ENCODE data around the gene THBS3. TPM values are rescaled to one million over a fixed set of nuclear protein-coding genes. Genes with fewer than 3 reads are reported as not detected.
"Not testable (repeated sequence)": the region's sequence is repeated elsewhere in the genome, so short reads cannot be mapped to it uniquely, and the experiment has no call there.

THBS3 gene
- total and polyA plus RNA-seq, 9 of the 15 experiments (the other 6 are each of a cell fraction or from before 2014, with no cell fraction given), result 0.59 to 8.3 (median 3.2) TPM

- peaks cover 15% of the 10 kb centered on the region for H3K79me2 ChIP-seq (ENCODE audit: control insufficient read depth, insufficient read depth, low read length)
- H3K4me1 ChIP-seq (replicated peaks in 1 of 2; ENCODE audit: control insufficient read depth in 2 of 2, insufficient read depth in 2 of 2, low read length in 2 of 2), result peaks cover 13 to 21% of the 10 kb centered on the region in 2 experiments; a peak in 4 of 5 replicates
- no peak overlapping the region for H3K9ac ChIP-seq (ENCODE audit: insufficient read depth in 1 of 2, low read depth in 2 of 2, low read length in 2 of 2)
- no TSS peak for BruUV-seq (replicated peaks)
- POLR2A ChIA-PET, result interaction anchor here (0.8 to 1.4 kb wide), 6 partner anchors 10 to 106 kb away, joined by 3 to 9 read pairs (median 4); no protein-coding TSS in a partner anchor
- in situ Hi-C loops (cut with MboI), result loop anchor here (5.0 kb wide), 1 partner anchor 76 kb away; no protein-coding TSS in a partner anchor
- peaks cover 35% of the 10 kb centered on the region for H3K36me3 ChIP-seq (ENCODE audit: control insufficient read depth, insufficient read depth, low read length)
- peak; percentile 40 for TF ChIP-seq POLR2B (IDR thresholded peaks at IDR 0.05; ENCODE audit: low read depth, partially characterized antibody)
- peak; percentile 26; the same call in 1 of the 2 replicates for TF ChIP-seq SUPT5H (IDR thresholded peaks at IDR 0.05)
- no peak for TF ChIP-seq CTBP1 (IDR thresholded peaks at IDR 0.05; ENCODE audit: borderline replicate concordance)
- H3K27ac ChIP-seq (ENCODE audit: extremely low read depth, low read depth, low read length), result no peak overlapping the region
- CTCF ChIA-PET (ENCODE audit: low intra/inter-chr PET ratio), result interaction anchor here (0.7 to 4.4 kb wide), 6 partner anchors 48 to 84 kb away, joined by 3 to 59 read pairs (median 18); no protein-coding TSS in a partner anchor
- DNase-seq (ENCODE audit: extremely low read depth in 1 of 4, low spot score in 3 of 4), result no peak
- intact Hi-C loops (cut with micrococcal nuclease), result loop anchor here (5.0 kb wide), 1 partner anchor 56 kb away; no protein-coding TSS in a partner anchor
- H3K27me3 ChIP-seq (ENCODE audit: control insufficient read depth in 2 of 2, insufficient read depth in 2 of 2, low read length in 2 of 2), result no peaks in the 10 kb centered on the region
- no peaks in the 10 kb centered on the region for H4K20me1 ChIP-seq (replicated peaks; ENCODE audit: control insufficient read depth, insufficient read depth, low read length)
- no peak overlapping the region for H3K4me3 ChIP-seq
- WGBS (ENCODE audit: insufficient coverage, low coverage, missing lambda C conversion rate), result 79% methylated on average over 10 of the region's 10 CpGs
- no peak overlapping the region for H2AFZ ChIP-seq (ENCODE audit: low read depth, low read length)
- H3K9me3 ChIP-seq (replicated peaks; ENCODE audit: control insufficient read depth, insufficient read depth, low read depth, low read length), result no peaks in the 10 kb centered on the region
- ATAC-seq, result no peak
- H3K4me2 ChIP-seq (ENCODE audit: insufficient read depth, low read length), result no peak overlapping the region
- no peak for FAIRE-seq
- no peaks in the 10 kb centered on the region for H3K9me1 ChIP-seq (ENCODE audit: control insufficient read depth, insufficient read depth, low read length)
Observed at GRCh38 chr1:155168456-155169210, 39.1 kb downstream of the THBS3 start.

GRCh38 chr1:155168105-155168445 lies 39.6 kb downstream of the THBS3 start:
- DNase-seq (ENCODE audit: extremely low read depth in 1 of 4, low spot score in 3 of 4); H3K9me1 ChIP-seq (ENCODE audit: control insufficient read depth, insufficient read depth, low read length); H3K4me3 ChIP-seq; H3K9me3 ChIP-seq (replicated peaks; ENCODE audit: control insufficient read depth, insufficient read depth, low read depth, low read length); H3K4me2 ChIP-seq (ENCODE audit: insufficient read depth, low read length); H2AFZ ChIP-seq (ENCODE audit: low read depth, low read length); BruUV-seq (replicated peaks); H3K27ac ChIP-seq (ENCODE audit: extremely low read depth, low read depth, low read length); H3K9ac ChIP-seq (ENCODE audit: insufficient read depth in 1 of 2, low read depth in 2 of 2, low read length in 2 of 2); H4K20me1 ChIP-seq (replicated peaks; ENCODE audit: control insufficient read depth, insufficient read depth, low read length); FAIRE-seq; H3K27me3 ChIP-seq (ENCODE audit: control insufficient read depth in 2 of 2, insufficient read depth in 2 of 2, low read length in 2 of 2); ATAC-seq: not testable (repeated sequence)
- Histone ChIP-seq H3K4me1 (replicated peaks in 1 of 2; ENCODE audit: control insufficient read depth in 2 of 2, insufficient read depth in 2 of 2, low read length in 2 of 2) (peaks cover 10 to 17% of the 10 kb centered on the region in 2 experiments; a peak in 4 of 5 replicates), H3K36me3 (ENCODE audit: control insufficient read depth, insufficient read depth, low read length) (peaks cover 35% of the 10 kb centered on the region), H3K79me2 (ENCODE audit: control insufficient read depth, insufficient read depth, low read length) (peaks cover 15% of the 10 kb centered on the region)
- in situ Hi-C loops (cut with MboI), result loop anchor here (5.0 kb wide), 1 partner anchor 76 kb away; no protein-coding TSS in a partner anchor
- CTCF ChIA-PET (ENCODE audit: low intra/inter-chr PET ratio), result interaction anchor here (0.7 to 4.4 kb wide), 6 partner anchors 47 to 83 kb away, joined by 3 to 59 read pairs (median 18); no protein-coding TSS in a partner anchor
- intact Hi-C loops (cut with micrococcal nuclease), result loop anchor here (5.0 kb wide), 1 partner anchor 56 kb away; no protein-coding TSS in a partner anchor
- WGBS (ENCODE audit: insufficient coverage, low coverage, missing lambda C conversion rate), result 36% methylated on average over 4 of the region's 4 CpGs
- POLR2A ChIA-PET, result interaction anchor here (0.8 to 1.4 kb wide), 6 partner anchors 11 to 105 kb away, joined by 3 to 9 read pairs (median 4); no protein-coding TSS in a partner anchor
- TF ChIP-seq, protein P1, sequence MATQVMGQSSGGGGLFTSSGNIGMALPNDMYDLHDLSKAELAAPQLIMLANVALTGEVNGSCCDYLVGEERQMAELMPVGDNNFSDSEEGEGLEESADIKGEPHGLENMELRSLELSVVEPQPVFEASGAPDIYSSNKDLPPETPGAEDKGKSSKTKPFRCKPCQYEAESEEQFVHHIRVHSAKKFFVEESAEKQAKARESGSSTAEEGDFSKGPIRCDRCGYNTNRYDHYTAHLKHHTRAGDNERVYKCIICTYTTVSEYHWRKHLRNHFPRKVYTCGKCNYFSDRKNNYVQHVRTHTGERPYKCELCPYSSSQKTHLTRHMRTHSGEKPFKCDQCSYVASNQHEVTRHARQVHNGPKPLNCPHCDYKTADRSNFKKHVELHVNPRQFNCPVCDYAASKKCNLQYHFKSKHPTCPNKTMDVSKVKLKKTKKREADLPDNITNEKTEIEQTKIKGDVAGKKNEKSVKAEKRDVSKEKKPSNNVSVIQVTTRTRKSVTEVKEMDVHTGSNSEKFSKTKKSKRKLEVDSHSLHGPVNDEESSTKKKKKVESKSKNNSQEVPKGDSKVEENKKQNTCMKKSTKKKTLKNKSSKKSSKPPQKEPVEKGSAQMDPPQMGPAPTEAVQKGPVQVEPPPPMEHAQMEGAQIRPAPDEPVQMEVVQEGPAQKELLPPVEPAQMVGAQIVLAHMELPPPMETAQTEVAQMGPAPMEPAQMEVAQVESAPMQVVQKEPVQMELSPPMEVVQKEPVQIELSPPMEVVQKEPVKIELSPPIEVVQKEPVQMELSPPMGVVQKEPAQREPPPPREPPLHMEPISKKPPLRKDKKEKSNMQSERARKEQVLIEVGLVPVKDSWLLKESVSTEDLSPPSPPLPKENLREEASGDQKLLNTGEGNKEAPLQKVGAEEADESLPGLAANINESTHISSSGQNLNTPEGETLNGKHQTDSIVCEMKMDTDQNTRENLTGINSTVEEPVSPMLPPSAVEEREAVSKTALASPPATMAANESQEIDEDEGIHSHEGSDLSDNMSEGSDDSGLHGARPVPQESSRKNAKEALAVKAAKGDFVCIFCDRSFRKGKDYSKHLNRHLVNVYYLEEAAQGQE (IDR thresholded peaks at IDR 0.05; ENCODE audit: borderline replicate concordance), result not testable (repeated sequence)
- TF ChIP-seq, protein P1 (CRISPR knock-in tag; IDR thresholded peaks at IDR 0.05; ENCODE audit: low read depth), result 0 out of 2 replicates have a peak, but pooled peaks have one; percentile 5
- TF ChIP-seq SMARCA4 (IDR thresholded peaks at IDR 0.05), result 0 out of 2 replicates have a peak, but pooled peaks have one; percentile 2
